ENCODE measurements around the gene NCK2. TPM values are rescaled to one million over a fixed set of nuclear protein-coding genes. Genes with fewer than 3 reads are reported as not detected.
"Not testable (repeated sequence)": the region's sequence is repeated elsewhere in the genome, so short reads cannot be mapped to it uniquely, and the experiment has no call there.

NCK2 gene
- polyA plus RNA-seq, 3 donors, result 60.5 to 72.6 (median 65.2) TPM

GRCh38 chr2:105888625-105889024 is 143.9 kb downstream of the NCK2 start:
- DNase-seq, result no peak

- DNase-seq, result no peak
Measured at GRCh38 chr2:105889046-105889445, 144.3 kb downstream of the NCK2 start.

GRCh38 chr2:105890111-105890510 is 145.4 kb downstream of the NCK2 start:
- DNase-seq, result no peak

- no peak for DNase-seq
Measured at GRCh38 chr2:105890856-105891255, 146.1 kb downstream of the NCK2 start.

GRCh38 chr2:105893011-105893995 is 148.6 kb downstream of the NCK2 start:
- DNase-seq, result no peak

GRCh38 chr2:105894327-105894944 is 149.7 kb downstream of the NCK2 start:
- no peak for DNase-seq

- no peak for DNase-seq
Measured at GRCh38 chr2:105895990-105896764, 151.5 kb downstream of the NCK2 start.

GRCh38 chr2:105896765-105897163 is 152.1 kb downstream of the NCK2 start:
- DNase-seq, result no peak

- not testable (repeated sequence) for DNase-seq
Measured at GRCh38 chr2:105897694-105898093, 153.0 kb downstream of the NCK2 start.

GRCh38 chr2:105903051-105903674 is 158.5 kb downstream of the NCK2 start:
- no peak for DNase-seq

- DNase-seq, result no peak
Measured at GRCh38 chr2:105904938-105905337, 160.2 kb downstream of the NCK2 start.

- no peak for DNase-seq
Measured at GRCh38 chr2:105906481-105906880, 161.8 kb downstream of the NCK2 start.

- DNase-seq, result no peak
Measured at GRCh38 chr2:105907184-105907583, 162.5 kb downstream of the NCK2 start.

- no peak for DNase-seq
Measured at GRCh38 chr2:105909215-105909614, 164.5 kb downstream of the NCK2 start.

- no peak for DNase-seq
Measured at GRCh38 chr2:105910497-105911238, 166.0 kb downstream of the NCK2 start.

GRCh38 chr2:105911425-105911824 is 166.7 kb downstream of the NCK2 start:
- no peak for DNase-seq

- DNase-seq, result no peak
Measured at GRCh38 chr2:105912081-105912480, 167.4 kb downstream of the NCK2 start.

GRCh38 chr2:105915005-105915558 is 170.4 kb downstream of the NCK2 start:
- no peak for DNase-seq

GRCh38 chr2:105917226-105917625 is 172.5 kb downstream of the NCK2 start:
- DNase-seq, result no peak

GRCh38 chr2:105917688-105918087 is 173.0 kb downstream of the NCK2 start:
- DNase-seq, result no peak

Data from renal pelvis (tissue), 4 donors.